ENCODE data around the gene PBX3.
A peak's percentile ranks its signal among the peaks of the same experiment; 100 is the strongest.

PBX3 gene

GRCh38 chr9:125810161-125810560 lies 63.0 kb downstream of the PBX3 start:
- no peak overlapping the region for H3K4me3 ChIP-seq (ENCODE audit: control insufficient read depth, low read depth, low read length)
- no peak for TF ChIP-seq CTCF (IDR thresholded peaks at IDR 0.05; ENCODE audit: control insufficient read depth, insufficient read depth, low read depth, low read length, missing control alignments)
- peak; percentile 35 for DNase-seq (ENCODE audit: low read depth)

GRCh38 chr9:125811002-125811401 lies 63.8 kb downstream of the PBX3 start:
- DNase-seq (ENCODE audit: low read depth), result no peak
- no peak for TF ChIP-seq CTCF (IDR thresholded peaks at IDR 0.05; ENCODE audit: control insufficient read depth, insufficient read depth, low read depth, low read length, missing control alignments)
- no peak overlapping the region for H3K4me3 ChIP-seq (ENCODE audit: control insufficient read depth, low read depth, low read length)

- no peak for DNase-seq (ENCODE audit: low read depth)
- TF ChIP-seq CTCF (IDR thresholded peaks at IDR 0.05; ENCODE audit: control insufficient read depth, insufficient read depth, low read depth, low read length, missing control alignments), result no peak
- H3K4me3 ChIP-seq (ENCODE audit: control insufficient read depth, low read depth, low read length), result no peak overlapping the region
Observed at GRCh38 chr9:125812403-125812802, 65.2 kb downstream of the PBX3 start.

GRCh38 chr9:125815568-125815967 lies 68.4 kb downstream of the PBX3 start:
- no peak for DNase-seq (ENCODE audit: low read depth)
- no peak for TF ChIP-seq CTCF (IDR thresholded peaks at IDR 0.05; ENCODE audit: control insufficient read depth, insufficient read depth, low read depth, low read length, missing control alignments)

GRCh38 chr9:125816321-125816720 lies 69.1 kb downstream of the PBX3 start:
- no peak overlapping the region for H3K4me3 ChIP-seq (ENCODE audit: control insufficient read depth, low read depth, low read length)
- DNase-seq (ENCODE audit: low read depth), result no peak
- no peak for TF ChIP-seq CTCF (IDR thresholded peaks at IDR 0.05; ENCODE audit: control insufficient read depth, insufficient read depth, low read depth, low read length, missing control alignments)

More at GRCh38 chr9:125815568-125815967, 68.4 kb downstream of the PBX3 start:
- no peak overlapping the region for H3K4me3 ChIP-seq (ENCODE audit: control insufficient read depth, low read depth, low read length)

GRCh38 chr9:125820100-125820804 lies 73.1 kb downstream of the PBX3 start:
- TF ChIP-seq CTCF (IDR thresholded peaks at IDR 0.05; ENCODE audit: control insufficient read depth, insufficient read depth, low read depth, low read length, missing control alignments), result no peak
- DNase-seq (ENCODE audit: low read depth), result no peak
- no peak overlapping the region for H3K4me3 ChIP-seq (ENCODE audit: control insufficient read depth, low read depth, low read length)
